GM23248 (cell line): ENCODE measurements around the gene ABL1. TPM values are rescaled to one million over a fixed set of nuclear protein-coding genes. Genes with fewer than 3 reads are reported as not detected.

Source experiments
- DNase-seq: peaks from one replicate; pipeline ENCODE4 v3.0.0-alpha.2; 2015
- H2AFZ ChIP-seq: fragments of 200-600 bp; sonication (generic); 2 replicates; pipeline ENCODE4 v1.6.1; 2016; ENCODE audit warnings: antibody characterized with exemption
- H3F3A ChIP-seq: fragments of 200-600 bp; sonication (generic); 2 replicates; pipeline ENCODE4 v1.6.1; 2016; ENCODE audit warnings: mild to moderate bottlenecking, antibody characterized with exemption, mixed run types; ENCODE audit not compliant: insufficient read depth
- H3K27ac ChIP-seq: fragments of 200-600 bp; sonication (generic); 2 replicates; pipeline ENCODE4 v1.5.1; 2016; ENCODE audit warnings: mild to moderate bottlenecking
- H3K27me3 ChIP-seq: fragments of 200-600 bp; sonication (generic); replicated peaks from 2 replicates; pipeline ENCODE4 v1.6.1; 2016; ENCODE audit warnings: mild to moderate bottlenecking; ENCODE audit not compliant: insufficient read depth
- H3K36me3 ChIP-seq: fragments of 200-600 bp; sonication (generic); 2 replicates; pipeline ENCODE4 v1.6.1; 2016; ENCODE audit warnings: low read depth, mild to moderate bottlenecking
- H3K4me1 ChIP-seq: fragments of 200-600 bp; sonication (generic); 2 replicates; pipeline ENCODE4 v1.6.1; 2016; ENCODE audit warnings: mild to moderate bottlenecking; ENCODE audit not compliant: insufficient read depth
- H3K4me2 ChIP-seq: fragments of 200-600 bp; sonication (generic); one replicate; pipeline ENCODE4 v1.6.1; 2016; ENCODE audit warnings: mild to moderate bottlenecking; ENCODE audit not compliant: unreplicated experiment
- H3K4me3 ChIP-seq: fragments of 200-600 bp; sonication (generic); 2 replicates; pipeline ENCODE4 v1.5.1; 2016; ENCODE audit warnings: mild to moderate bottlenecking
- H3K79me2 ChIP-seq: fragments of 200-600 bp; sonication (generic); 2 replicates; pipeline ENCODE4 v1.6.1; 2016; ENCODE audit warnings: mild to moderate bottlenecking; ENCODE audit not compliant: insufficient read depth
- H3K9ac ChIP-seq: fragments of 200-600 bp; sonication (generic); 2 replicates; pipeline ENCODE4 v1.6.1; 2016; ENCODE audit warnings: mild to moderate bottlenecking
- H3K9me2 ChIP-seq: fragments of 200-600 bp; sonication (generic); 2 replicates; pipeline ENCODE4 v1.6.1; 2016; ENCODE audit warnings: mixed run types, mild to moderate bottlenecking, moderate library complexity; ENCODE audit not compliant: insufficient read depth
- H3K9me3 ChIP-seq: fragments of 200-600 bp; sonication (generic); one replicate; pipeline ENCODE4 v1.6.1; 2017; ENCODE audit warnings: low read depth
- H4K20me1 ChIP-seq: fragments of 200-600 bp; sonication (generic); 2 replicates; pipeline ENCODE4 v1.6.0; 2016; ENCODE audit not compliant: insufficient read depth
- EZH2 ChIP-seq: fragments of 200-600 bp; sonication (generic); IDR thresholded peaks from 2 replicates; pipeline ENCODE4 v1.6.1; 2018; ENCODE audit warnings: antibody characterized with exemption, mild to moderate bottlenecking; ENCODE audit not compliant: insufficient read depth, poor library complexity, severe bottlenecking
- EZH2phosphoT487 ChIP-seq: fragments of 200-600 bp; sonication (generic); IDR thresholded peaks from 2 replicates; pipeline ENCODE4 v1.6.1; 2018; ENCODE audit warnings: antibody characterized with exemption, moderate library complexity, mild to moderate bottlenecking, low read depth; ENCODE audit not compliant: insufficient read depth
- WGBS, 2 experiments: methylation state at CpG; one replicate each; pipeline ENCODE4 v1.1.6; 2015 to 2017; ENCODE audit warnings: low lambda C conversion rate in 2 of 2, low coverage in 1 of 2; ENCODE audit errors: missing lambda C conversion rate in 2 of 2; 5-methylcytosine and 5-hydroxymethylcytosine counted together
- in situ Hi-C: fragments of 300-500 bp; cut with MboI; formaldehyde crosslinking; loops from 2 replicates; pipeline ENCODE4 v1.15.0; 2020
- polyA plus RNA-seq: library from polyadenylated mRNA; unstranded; fragments of >200 nt; fragmentation: Nextera tagmentation; extraction: Ambion mirVana; gene quantifications from 2 replicates; pipeline ENCODE4 v1.2.1, GENCODE V29; 2016
- total RNA-seq: library from RNA; depleted of rRNA; stranded (reverse); fragments of >200 nt; shearing (Covaris generic); gene quantifications from 2 replicates; pipeline ENCODE4 v1.2.3, GENCODE V29; 2014

Gene ABL1
- total and polyA plus RNA-seq, 2 experiments from 2014 or later, result 22.9 to 66.1 TPM

DNA sequence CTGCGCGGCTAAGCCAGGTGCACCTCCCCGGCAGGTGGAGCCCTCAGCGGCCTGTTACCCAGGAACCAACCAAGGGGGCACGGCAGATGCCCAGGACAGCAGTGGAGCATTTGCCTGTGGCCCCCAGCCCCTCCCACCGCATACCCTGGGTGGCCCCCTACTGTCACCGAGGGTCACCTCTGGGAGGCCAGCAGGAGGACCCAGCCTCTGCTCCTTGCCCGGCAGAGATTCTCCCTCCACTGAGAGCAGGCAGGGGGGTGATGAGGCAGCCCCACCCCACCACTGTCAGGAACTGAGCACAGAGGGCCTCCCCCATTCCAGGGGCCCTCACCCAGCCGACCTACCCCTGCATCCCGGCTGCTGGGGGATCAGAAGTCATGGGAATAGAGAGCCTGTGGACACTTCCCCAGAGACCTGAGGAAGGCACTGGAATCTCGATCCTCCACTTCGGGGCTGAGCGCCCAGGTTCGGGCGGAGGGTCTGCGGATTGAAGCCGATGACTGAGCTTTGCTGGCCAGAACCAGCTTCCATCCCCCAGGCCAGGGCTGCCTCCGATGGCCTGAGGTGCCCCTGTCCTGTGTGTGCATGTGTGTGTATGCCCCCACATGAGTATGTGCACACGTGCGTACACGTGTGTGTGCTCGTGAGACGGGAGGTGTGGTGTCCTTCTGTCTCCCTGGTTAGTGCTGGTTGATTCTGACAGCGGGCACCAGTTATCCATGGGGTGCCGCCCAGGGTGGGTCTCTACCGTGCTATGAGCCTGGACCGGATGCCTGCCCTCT, 61.4 kb downstream of the ABL1 start, which contains the start of gene QRFP:
Gene QRFP, minus strand, starts transcription at position 580 of the 782 bp plus-strand sequence. CDS start 2,974 bp downstream, outside the sequence.
- Histone ChIP-seq H4K20me1 (no peaks in the 10 kb centered on the region), H3K79me2 (no peaks in the 10 kb centered on the region), H3K36me3 (peaks cover 12% of the 10 kb centered on the region; the same call in 1 of the 2 replicates), H3F3A (peaks cover 9% of the 10 kb centered on the region; the same call in 1 of the 2 replicates), H3K4me3 (no peak within 1 kb of the TSS), H2AFZ (no peak within 1 kb of the TSS), H3K4me2 (no peak within 1 kb of the TSS), H3K9ac (no peak within 1 kb of the TSS), H3K27ac (no peak within 1 kb of the TSS), H3K27me3 (no peaks in the 10 kb centered on the region), H3K4me1 (no peaks in the 10 kb centered on the region), H3K9me2 (no peaks in the 10 kb centered on the region), H3K9me3 (no peaks in the 10 kb centered on the region)
- no peak for DNase-seq
- TF ChIP-seq EZH2phosphoT487 (no peak), EZH2 (no peak)
- in situ Hi-C loops, result no loop called here
- WGBS, 2 experiments, result 33 to 47% methylated on average over 20 to 25 of the region's 27 CpGs

DNA sequence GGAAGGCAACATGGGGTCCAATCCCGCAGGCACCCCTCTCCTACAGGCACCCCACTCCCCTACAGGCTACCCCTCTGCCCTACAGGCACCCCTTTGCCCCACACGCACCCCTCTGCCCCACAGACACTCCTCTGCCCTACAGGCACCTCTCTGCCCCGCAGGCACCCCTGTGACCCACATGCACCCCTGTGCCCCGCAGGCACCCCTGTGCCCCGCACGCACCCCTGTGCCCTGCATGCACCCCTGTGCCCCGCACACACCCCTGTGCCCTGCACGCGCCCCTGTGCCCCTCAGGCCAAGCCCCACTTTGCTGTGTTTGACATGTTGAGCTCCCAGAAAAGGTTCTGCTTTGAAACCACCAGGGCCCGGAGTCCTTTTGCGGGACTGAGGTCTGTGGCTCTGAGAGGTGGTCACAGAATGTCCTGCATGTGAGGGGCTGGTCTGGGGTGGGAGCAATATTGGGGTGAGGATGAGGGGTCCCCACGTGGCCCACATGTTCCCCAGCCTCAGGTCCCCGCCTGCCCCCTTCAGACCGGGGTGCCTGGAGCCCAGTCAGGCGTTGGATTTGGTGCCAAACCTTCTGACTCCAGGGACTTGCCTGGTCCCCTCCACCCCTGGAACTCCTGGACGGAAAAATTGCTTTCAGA, 62.2 kb downstream of the ABL1 start:
- no peaks in the 10 kb centered on the region for H3K9me3 ChIP-seq
- no peaks in the 10 kb centered on the region for H4K20me1 ChIP-seq

DNA sequence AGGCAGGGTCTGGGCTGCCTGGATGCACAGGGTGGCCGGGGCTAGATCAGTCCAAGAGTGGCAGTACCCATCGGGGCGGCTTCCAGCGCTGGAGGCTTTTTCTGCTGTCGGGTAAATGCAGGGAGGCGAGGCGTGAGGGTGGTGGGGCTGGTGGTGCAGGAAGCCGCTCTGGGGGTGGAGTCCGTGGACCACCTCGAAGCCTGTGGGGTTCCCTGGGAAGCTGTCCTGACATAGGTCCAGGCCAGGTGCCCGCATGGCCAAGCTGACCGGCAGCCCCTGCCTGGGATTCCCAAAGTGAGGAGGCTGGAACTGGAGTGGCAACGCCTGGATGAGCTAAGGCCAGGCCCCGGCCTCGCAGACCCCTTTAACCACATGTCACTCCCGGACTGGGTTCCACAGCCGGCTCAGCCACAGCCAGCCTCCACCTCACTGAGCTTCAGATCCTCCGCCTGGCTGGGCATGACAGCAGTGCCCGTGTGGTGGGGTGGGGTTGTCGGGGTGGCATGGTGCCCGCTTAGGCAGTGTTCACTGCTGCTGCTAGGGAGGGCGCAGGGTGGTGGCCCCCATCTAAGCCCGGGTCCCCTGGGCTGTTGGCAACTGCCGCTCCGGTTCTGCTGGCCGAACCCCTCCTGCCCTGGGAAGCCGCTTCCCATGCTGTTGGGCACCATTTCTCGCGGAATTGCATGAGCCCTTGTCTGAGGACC, 62.9 kb downstream of the ABL1 start:
- WGBS, 2 experiments, result 54 to 55% methylated on average over 29 of the region's 29 CpGs
- Histone ChIP-seq H3K9ac (no peak overlapping the region), H3K4me1 (no peaks in the 10 kb centered on the region), H3K36me3 (peaks cover 6% of the 10 kb centered on the region; the same call in 1 of the 2 replicates), H3K79me2 (no peaks in the 10 kb centered on the region), H3K27me3 (no peaks in the 10 kb centered on the region), H3K9me3 (no peaks in the 10 kb centered on the region), H3K27ac (no peak overlapping the region), H2AFZ (no peak overlapping the region), H3K4me3 (no peak overlapping the region), H3K9me2 (no peaks in the 10 kb centered on the region), H3K4me2 (no peak overlapping the region), H4K20me1 (no peaks in the 10 kb centered on the region), H3F3A (peaks cover 9% of the 10 kb centered on the region; the same call in 1 of the 2 replicates)
- TF ChIP-seq EZH2 (no peak), EZH2phosphoT487 (no peak)
- DNase-seq, result no peak
- in situ Hi-C loops, result no loop called here

More for the DNA sequence above, 62.2 kb downstream of the ABL1 start:
- no peak overlapping the region for H3K4me2 ChIP-seq
- no peak for TF ChIP-seq EZH2phosphoT487
- TF ChIP-seq EZH2, result no peak
- peaks cover 12% of the 10 kb centered on the region; the same call in 1 of the 2 replicates for H3K36me3 ChIP-seq
- 39 to 71% methylated on average over 6 to 15 of the region's 16 CpGs for WGBS, 2 experiments
- in situ Hi-C loops, result no loop called here
- H3K27ac ChIP-seq, result no peak overlapping the region
- no peak for DNase-seq
- H3K9ac ChIP-seq, result no peak overlapping the region
- H2AFZ ChIP-seq, result no peak overlapping the region
- H3K79me2 ChIP-seq, result no peaks in the 10 kb centered on the region
- no peaks in the 10 kb centered on the region for H3K9me2 ChIP-seq
- H3F3A ChIP-seq, result peaks cover 9% of the 10 kb centered on the region; the same call in 1 of the 2 replicates
- no peaks in the 10 kb centered on the region for H3K27me3 ChIP-seq
- no peak overlapping the region for H3K4me3 ChIP-seq
- H3K4me1 ChIP-seq, result no peaks in the 10 kb centered on the region

DNA sequence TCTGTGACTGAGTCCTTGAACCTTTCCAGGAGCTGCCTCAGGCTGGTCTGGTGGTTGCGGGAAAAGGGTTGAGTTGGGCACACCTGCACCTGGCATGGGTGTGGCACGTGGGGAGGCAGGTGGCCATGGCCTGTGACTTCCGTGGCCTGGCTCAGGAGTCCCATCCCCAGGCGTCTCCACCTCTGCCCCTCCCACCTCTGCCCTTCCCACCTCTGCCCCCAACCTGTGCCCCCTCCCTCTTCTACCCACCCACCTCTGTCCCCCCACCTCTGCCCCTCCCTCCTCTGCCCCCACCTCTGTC, 63.4 kb downstream of the ABL1 start:
- whole genome bisulfite sequencing, 2 experiments, result 74 to 89% methylated on average over 3 to 4 of the region's 4 CpGs
- Histone ChIP-seq H3K4me1 (no peaks in the 10 kb centered on the region), H4K20me1 (no peaks in the 10 kb centered on the region), H3K4me3 (no peak overlapping the region), H3K79me2 (no peaks in the 10 kb centered on the region), H3K36me3 (0 out of 2 replicates have a peak, but pooled peaks cover 2% of the 10 kb centered on the region), H3K9me3 (no peaks in the 10 kb centered on the region), H3K27me3 (no peaks in the 10 kb centered on the region), H3K9me2 (no peaks in the 10 kb centered on the region), H3K27ac (no peak overlapping the region), H2AFZ (no peak overlapping the region), H3F3A (peaks cover 9% of the 10 kb centered on the region; the same call in 1 of the 2 replicates), H3K4me2 (no peak overlapping the region), H3K9ac (no peak overlapping the region)
- in situ Hi-C loops, result no loop called here
- DNase-seq, result no peak
- TF ChIP-seq EZH2 (no peak), EZH2phosphoT487 (no peak)
